ENCODE measurements around the gene SPTSSB.

Gene SPTSSB

DNA sequence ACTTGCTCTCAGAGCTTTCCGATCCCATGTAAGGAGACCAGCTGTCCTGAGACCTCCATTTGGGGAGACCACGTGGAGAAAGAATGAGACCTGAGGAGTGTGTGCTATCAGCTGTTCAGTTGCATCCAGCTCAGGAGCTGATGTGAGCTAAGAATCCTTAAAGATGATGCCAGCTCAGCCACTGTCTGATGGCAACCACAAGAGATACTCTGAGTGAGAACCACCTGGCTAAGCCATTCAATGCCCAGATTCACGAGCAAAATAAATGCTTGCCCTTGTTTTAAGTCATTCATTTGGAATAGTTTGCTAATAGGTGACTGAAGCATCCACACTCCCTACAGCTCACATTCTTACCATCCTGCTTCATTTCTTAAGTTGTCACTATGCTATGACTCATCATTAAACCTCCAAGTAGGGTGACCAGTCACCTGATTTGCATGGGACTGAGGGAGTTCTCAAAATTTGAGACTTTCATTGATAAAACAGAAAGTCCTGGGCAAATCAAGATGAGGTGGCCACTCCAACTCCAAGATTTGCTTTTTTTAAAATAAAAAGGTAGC, 56.4 kb downstream of the SPTSSB start:
- H3K9ac ChIP-seq (ENCODE audit: low read length), result no peak overlapping the region
- no peaks in the 10 kb centered on the region for H3K27me3 ChIP-seq (ENCODE audit: control insufficient read depth, insufficient read depth, low read length)
- H3K9me3 ChIP-seq (ENCODE audit: control insufficient read depth, insufficient read depth, low read depth, low read length), result no peaks in the 10 kb centered on the region
- H3K27ac ChIP-seq (ENCODE audit: low read depth, low read length), result no peak overlapping the region
- peaks cover 5% of the 10 kb centered on the region; the same call in 1 of the 2 replicates for H3K4me1 ChIP-seq (ENCODE audit: control insufficient read depth, insufficient read depth, low read length)
- H3K36me3 ChIP-seq (ENCODE audit: control insufficient read depth, insufficient read depth, low read length), result no peaks in the 10 kb centered on the region
- no peak overlapping the region for H3K4me3 ChIP-seq (ENCODE audit: low read depth, low read length)

GRCh38 chr3:161310649-161311423, 60.5 kb downstream of the SPTSSB start:
- no peak overlapping the region for H3K9ac ChIP-seq (ENCODE audit: low read length)
- no peaks in the 10 kb centered on the region for H3K27me3 ChIP-seq (ENCODE audit: control insufficient read depth, insufficient read depth, low read length)
- no peaks in the 10 kb centered on the region for H3K36me3 ChIP-seq (ENCODE audit: control insufficient read depth, insufficient read depth, low read length)
- H3K27ac ChIP-seq (ENCODE audit: low read depth, low read length), result no peak overlapping the region
- peaks cover 5% of the 10 kb centered on the region; the same call in 1 of the 2 replicates for H3K4me1 ChIP-seq (ENCODE audit: control insufficient read depth, insufficient read depth, low read length)
- no peak overlapping the region for H3K4me3 ChIP-seq (ENCODE audit: low read depth, low read length)
- H3K9me3 ChIP-seq (ENCODE audit: control insufficient read depth, insufficient read depth, low read depth, low read length), result peaks cover 3% of the 10 kb centered on the region; the same call in 1 of the 2 replicates

DNA sequence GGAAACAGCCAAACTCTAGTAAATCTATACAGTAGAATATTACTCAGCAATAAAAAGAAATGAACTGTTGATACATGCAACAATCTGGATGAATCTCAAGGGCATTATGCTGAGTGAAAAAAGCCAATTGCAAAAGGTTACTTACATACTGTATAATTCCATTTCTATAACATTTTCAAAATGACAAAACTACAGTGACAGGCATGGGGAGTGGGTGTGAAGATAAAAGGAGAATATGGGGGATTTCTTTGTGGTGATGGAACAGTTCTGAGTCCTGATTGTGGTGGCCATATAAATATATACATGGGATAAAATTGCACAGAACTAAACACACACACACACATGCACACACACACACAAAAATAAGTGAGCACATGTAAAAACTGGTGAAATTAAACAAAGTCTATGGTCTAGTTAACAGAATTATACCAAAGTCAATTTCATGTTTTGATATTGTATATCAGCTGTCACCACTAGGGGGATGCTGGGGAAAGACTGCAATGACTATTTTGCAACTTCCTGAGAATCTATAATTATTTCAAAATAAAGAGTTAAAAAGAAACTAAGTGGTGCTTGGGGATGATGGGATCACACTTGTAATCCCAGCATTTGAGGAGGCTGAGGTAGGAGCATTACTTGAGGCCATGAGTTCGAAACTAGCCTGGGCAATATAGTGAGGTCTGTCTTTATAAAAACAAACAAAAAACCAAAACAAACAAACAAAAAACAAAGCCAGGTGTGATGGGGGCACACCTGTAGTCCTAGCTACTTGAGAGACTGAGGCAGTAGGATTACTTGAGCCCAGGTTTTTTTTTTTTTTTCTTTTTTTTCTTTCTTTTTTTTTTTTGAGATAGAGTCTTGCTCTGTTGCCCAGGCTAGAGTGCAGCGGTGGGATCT, 66.0 kb downstream of the SPTSSB start:
- peaks cover 3% of the 10 kb centered on the region; the same call in 1 of the 2 replicates for H3K9me3 ChIP-seq (ENCODE audit: control insufficient read depth, insufficient read depth, low read depth, low read length)
- no peak overlapping the region for H3K9ac ChIP-seq (ENCODE audit: low read length)
- H3K27me3 ChIP-seq (ENCODE audit: control insufficient read depth, insufficient read depth, low read length), result no peaks in the 10 kb centered on the region
- H3K4me3 ChIP-seq (ENCODE audit: low read depth, low read length), result no peak overlapping the region
- no peak overlapping the region for H3K27ac ChIP-seq (ENCODE audit: low read depth, low read length)
- H3K36me3 ChIP-seq (ENCODE audit: control insufficient read depth, insufficient read depth, low read length), result no peaks in the 10 kb centered on the region
- peaks cover under 1% of the 10 kb centered on the region; the same call in 1 of the 2 replicates for H3K4me1 ChIP-seq (ENCODE audit: control insufficient read depth, insufficient read depth, low read length)

DNA sequence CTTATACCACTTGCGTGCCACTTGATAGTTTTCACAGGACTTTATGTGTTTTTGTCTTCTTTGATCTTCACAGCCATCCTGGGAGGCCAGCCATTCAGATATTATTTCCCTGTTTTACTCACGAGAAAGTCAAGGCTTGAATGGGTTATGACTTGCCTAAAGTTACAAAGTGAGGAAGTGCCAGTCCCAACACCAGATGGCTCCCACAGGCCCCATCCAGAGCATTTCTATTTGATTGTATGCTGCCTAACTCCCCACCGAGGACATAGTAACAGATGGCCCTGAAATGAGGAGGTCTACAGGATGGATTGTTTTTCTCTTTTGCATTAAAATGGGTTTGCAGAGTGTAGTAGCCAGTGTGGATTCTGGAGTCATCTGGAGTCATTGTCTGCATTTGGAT, 74.5 kb downstream of the SPTSSB start:
- Histone ChIP-seq H3K4me1 (ENCODE audit: control insufficient read depth, insufficient read depth, low read length) (no peaks in the 10 kb centered on the region), H3K36me3 (ENCODE audit: control insufficient read depth, insufficient read depth, low read length) (no peaks in the 10 kb centered on the region), H3K27ac (ENCODE audit: low read depth, low read length) (no peak overlapping the region), H3K4me3 (ENCODE audit: low read depth, low read length) (no peak overlapping the region), H3K27me3 (ENCODE audit: control insufficient read depth, insufficient read depth, low read length) (no peaks in the 10 kb centered on the region), H3K9ac (ENCODE audit: low read length) (no peak overlapping the region), H3K9me3 (ENCODE audit: control insufficient read depth, insufficient read depth, low read depth, low read length) (peaks cover 30% of the 10 kb centered on the region)

DNA sequence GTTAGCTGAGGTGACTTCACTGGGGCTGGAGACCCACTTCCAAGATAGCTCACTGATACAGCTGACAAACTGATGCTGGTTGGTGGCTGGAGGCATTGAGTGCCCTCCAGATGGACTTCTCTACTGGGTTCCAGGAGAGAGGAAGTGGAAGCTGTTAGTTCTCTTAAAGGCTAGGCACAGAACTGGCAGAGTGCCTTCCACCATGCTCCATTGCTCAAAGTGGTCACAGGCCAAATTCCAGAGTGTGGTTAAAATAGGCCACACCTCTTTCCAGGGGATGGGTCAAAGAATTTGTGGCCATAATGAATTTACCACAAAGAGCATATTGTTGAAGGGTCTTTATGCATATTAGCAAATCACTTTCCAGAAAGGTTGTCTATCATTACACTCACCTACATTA, 76.0 kb downstream of the SPTSSB start:
- H3K9me3 ChIP-seq (ENCODE audit: control insufficient read depth, insufficient read depth, low read depth, low read length), result peaks cover 30% of the 10 kb centered on the region
- H3K27me3 ChIP-seq (ENCODE audit: control insufficient read depth, insufficient read depth, low read length), result no peaks in the 10 kb centered on the region
- H3K4me1 ChIP-seq (ENCODE audit: control insufficient read depth, insufficient read depth, low read length), result no peaks in the 10 kb centered on the region
- H3K27ac ChIP-seq (ENCODE audit: low read depth, low read length), result no peak overlapping the region
- H3K9ac ChIP-seq (ENCODE audit: low read length), result no peak overlapping the region
- no peaks in the 10 kb centered on the region for H3K36me3 ChIP-seq (ENCODE audit: control insufficient read depth, insufficient read depth, low read length)
- H3K4me3 ChIP-seq (ENCODE audit: low read depth, low read length), result no peak overlapping the region
